GM19025 (cell line): ENCODE data around the gene SERBP1.

ENCODE experiments used
- ATAC-seq: cut with Tn5 transposase; IDR thresholded peaks from one replicate; pipeline ENCODE4 v1.9.1; 2021; ENCODE audit warnings: mild to moderate bottlenecking, low read depth, moderate library complexity; ENCODE audit not compliant: unreplicated experiment

The SERBP1 gene

GRCh38 chr1:67371043-67371442 is 59.2 kb downstream of the SERBP1 start:
- no peak for ATAC-seq

GRCh38 chr1:67368046-67368514 is 62.1 kb downstream of the SERBP1 start:
- ATAC-seq = no peak

GRCh38 chr1:67367370-67368045 is 62.7 kb downstream of the SERBP1 start:
- no peak for ATAC-seq

GRCh38 chr1:67361641-67362040 is 68.6 kb downstream of the SERBP1 start:
- ATAC-seq = no peak

GRCh38 chr1:67359592-67359991 is 70.6 kb downstream of the SERBP1 start:
- ATAC-seq = no peak
